T1000 (cell line): ENCODE results near the gene PEG3.
"Not testable (repeated sequence)": the region's sequence is repeated elsewhere in the genome, so short reads cannot be mapped to it uniquely, and the experiment has no call there.

Experiments
- DNase-seq: peaks from one replicate; lab custom pipeline; 2025; ENCODE audit warnings: mixed read lengths; lab: John Stamatoyannopoulos, UW

PEG3 gene

GRCh38 chr19:56840451-56841192 lies at the start of gene PEG3, which contains the start of gene ZIM2:
PEG3 (minus strand) TSS chr19:56840726; CDS start chr19:56824655, 16,071 bp downstream.
ZIM2 (minus strand) TSS chr19:56840726; CDS start chr19:56824277, 16,449 bp downstream.
- DNase-seq = peak; percentile 13

- no peak for DNase-seq
Observed at GRCh38 chr19:56885173-56885985, 44.9 kb upstream of the PEG3 start.

GRCh38 chr19:56884441-56884840 lies 43.9 kb upstream of the PEG3 start:
- DNase-seq = no peak

GRCh38 chr19:56880592-56881190 lies 40.2 kb upstream of the PEG3 start:
- DNase-seq = no peak

GRCh38 chr19:56877069-56877715 lies 36.7 kb upstream of the PEG3 start:
- no peak for DNase-seq

GRCh38 chr19:56875717-56876116 lies 35.2 kb upstream of the PEG3 start:
- no peak for DNase-seq

GRCh38 chr19:56874530-56874929 lies 34.0 kb upstream of the PEG3 start:
- no peak for DNase-seq

GRCh38 chr19:56873493-56873892 lies 33.0 kb upstream of the PEG3 start:
- DNase-seq = no peak

- DNase-seq = no peak
Observed at GRCh38 chr19:56869886-56870285, 29.4 kb upstream of the PEG3 start.

- no peak for DNase-seq
Observed at GRCh38 chr19:56868446-56868845, 27.9 kb upstream of the PEG3 start.

GRCh38 chr19:56866538-56866937 lies 26.0 kb upstream of the PEG3 start:
- DNase-seq = no peak

- no peak for DNase-seq
Observed at GRCh38 chr19:56864443-56865125, 24.1 kb upstream of the PEG3 start.

- no peak for DNase-seq
Observed at GRCh38 chr19:56862741-56863140, 22.2 kb upstream of the PEG3 start.

- DNase-seq = not testable (repeated sequence)
Observed at GRCh38 chr19:56860409-56860808, 19.9 kb upstream of the PEG3 start.

- no peak for DNase-seq
Observed at GRCh38 chr19:56858026-56858425, 17.5 kb upstream of the PEG3 start.

- no peak for DNase-seq
Observed at GRCh38 chr19:56856822-56857221, 16.3 kb upstream of the PEG3 start.

GRCh38 chr19:56852361-56852760 lies 11.8 kb upstream of the PEG3 start:
- not testable (repeated sequence) for DNase-seq

GRCh38 chr19:56848166-56848565 lies 7.6 kb upstream of the PEG3 start:
- no peak for DNase-seq

- DNase-seq = no peak
Observed at GRCh38 chr19:56842412-56842811, 1.9 kb upstream of the PEG3 start.

GRCh38 chr19:56841193-56841543 lies 642 bp upstream of the PEG3 start:
- DNase-seq = no peak

- peak; percentile 93 for DNase-seq
Observed at GRCh38 chr19:56839652-56840450, 675 bp downstream of the PEG3 start.
